SIG-M5 treated with dmso at 0.1 percent for 504 hours (cell line): ENCODE results near the gene FGB.
A peak's percentile ranks its signal among the peaks of the same experiment; 100 is the strongest.

Experiments
- DNase-seq: peaks from one replicate; lab custom pipeline; 2025; ENCODE audit not compliant: unreplicated experiment; lab: John Stamatoyannopoulos, UW

The FGB gene

GRCh38 chr4:154617820-154618317 is 55.1 kb downstream of the FGB start:
- DNase-seq = no peak

GRCh38 chr4:154618708-154619315 is 56.0 kb downstream of the FGB start:
- peak; percentile 61 for DNase-seq

- DNase-seq = no peak
Measured at GRCh38 chr4:154620111-154620510, 57.3 kb downstream of the FGB start.
